Erythroblast (primary cell): ENCODE measurements around the gene AFDN.

ENCODE experiments used
- GATA1 ChIP-seq: IDR thresholded peaks from 2 replicates; pipeline ENCODE4 v1.6.1; 2011; ENCODE audit warnings: low read depth, mild to moderate bottlenecking, control low read depth, low read length, moderate library complexity
- POLR2A ChIP-seq: IDR thresholded peaks from 2 replicates; pipeline ENCODE4 v1.6.1; 2011; ENCODE audit warnings: mild to moderate bottlenecking, low read length

GRCh38 chr6:167833396-167833763 is 6.7 kb downstream of the AFDN start:
- no peak for TF ChIP-seq GATA1
- no peak for TF ChIP-seq POLR2A
